Heart right ventricle (tissue), 16 donors: ENCODE results near the gene AKT3. TPM values are rescaled to one million over a fixed set of nuclear protein-coding genes. Genes with fewer than 3 reads are reported as not detected.

Experiments
- ATAC-seq, 8 donors: fragments of 200-7000 bp; cut with Tn5 transposase; one replicate each; pipeline ENCODE4 v1.9.1; 2020; ENCODE audit warnings: mild to moderate bottlenecking in 8 of 8, moderate library complexity in 8 of 8, moderate number of reproducible peaks in 1 of 8
- DNase-seq, 2 donors: peaks; one replicate each; pipeline ENCODE4 v3.0.0-alpha.2; 2020
- H3K27ac ChIP-seq, 10 donors: fragments of 200-600 bp; sonication (generic) in 2 of 10; one replicate each; pipeline versions ENCODE4 v1.5.0 to v1.8.0; 2020 to 2022; ENCODE audit warnings: mild to moderate bottlenecking in 3 of 10
- H3K27me3 ChIP-seq, 7 donors: fragments of 200-600 bp; one replicate each; pipeline ENCODE4 v1.8.0; 2021 to 2022; ENCODE audit warnings: mild to moderate bottlenecking in 2 of 7
- H3K36me3 ChIP-seq, 9 donors: fragments of 200-600 bp; sonication (generic) in 1 of 9; one replicate each; pipeline versions ENCODE4 v1.5.0 to v1.8.0; 2020 to 2022; ENCODE audit warnings: mild to moderate bottlenecking in 2 of 9
- H3K4me1 ChIP-seq, 9 donors: fragments of 200-600 bp; sonication (generic) in 1 of 9; one replicate each; pipeline versions ENCODE4 v1.5.0 to v1.8.0; 2020 to 2022; ENCODE audit warnings: mild to moderate bottlenecking in 4 of 9
- H3K4me3 ChIP-seq, 10 donors: fragments of 200-600 bp; sonication (generic) in 2 of 10; one replicate each; pipeline versions ENCODE4 v1.5.0 to v1.8.0; 2020 to 2022; ENCODE audit warnings: mild to moderate bottlenecking in 7 of 10, moderate library complexity in 2 of 10
- H3K9me3 ChIP-seq, 11 donors: fragments of 200-600 bp in 10 of 11; sonication (generic) in 2 of 11; one replicate each; pipeline versions ENCODE4 v1.5.0 to v1.8.0; 2013 to 2022; ENCODE audit warnings: mild to moderate bottlenecking in 2 of 11, control low read depth in 1 of 11, moderate library complexity in 1 of 11
- CTCF ChIP-seq, 9 donors: fragments of 200-600 bp; sonication (generic) in 2 of 9; IDR thresholded peaks; one replicate each; pipeline versions ENCODE4 v1.5.0 to v1.8.0; 2021 to 2022; ENCODE audit warnings: antibody characterized with exemption in 9 of 9, mild to moderate bottlenecking in 5 of 9, moderate library complexity in 1 of 9
- WGBS, 2 donors: extraction: QIAGEN DNeasy Blood & Tissue Kit; methylation state at CpG; one replicate each; pipeline ENCODE4 v1.1.7; 2013; ENCODE audit warnings: inconsistent platforms in 1 of 2; 5-methylcytosine and 5-hydroxymethylcytosine counted together
- intact Hi-C, 10 donors: fragments of 100-400 bp; cut with DNase I; formaldehyde crosslinking; loops; one replicate each; pipeline versions ENCODE4 v1.11.1 to v1.14.2; 2022
- polyA plus RNA-seq, 2 donors: library from polyadenylated mRNA; stranded (reverse); fragments of 200-250 nt; gene quantifications; one replicate each; pipeline ENCODE4 v1.2.3, GENCODE V29; 2013
- total RNA-seq, 10 donors: library from RNA; stranded (reverse); fragmentation: NEBNext Ultra II Directional in 3 of 10; extraction: Animal tissue kit (Norgen Biotek cat#: 25700) in 3 of 10; gene quantifications; one replicate each; pipeline versions ENCODE4 v1.2.1 to v1.2.4, GENCODE V29; 2021 to 2023
- donor health status: Arrhythmogenic right ventricular cardiomyopathy.
- donor health status: ischemic (EF 13 %, LVEDD 7.1; RV severe dilation, severe dysfunction).
- donor health status: healthy with polysubstance abuse.
- donor health status: DM: no; HTN: yes; CAD: no.
- donor health status: DM: no; HTN: no; CAD: no.
- donor health status: ischemic (EF 25% LVEDD 6.9; RV normal size, moderate dysfunction).
- donor health status: ischemic (EF 25% LVEDD 5.7; RV mildly dilated, moderate dysfunction).
- donor health status: healthy.
- donor health status: DM: yes; HTN: yes; CAD: no.
- donor health status: Ischemic cardiomyopathy.
- donor health status: ischemic (EF 35%, LVEDD 5.7; RV mildly dilated, moderate dysfunction).
- donor health status: nonischemic (EF 11% LVEDD 7.7; RV severe dilation, severe dysfunction).
- donor health status: DM: yes; HTN: yes; CAD: no.
- donor health status: PGD.
- donor health status: ischemic (EF 29% LVEDD 5.4; RV normal size, mild dysfunction).
- donor health status: nonischemic (EF 23%, LVEDD 6.1; RV moderate dilation, normal function).

Gene AKT3
- total and polyA plus RNA-seq, 12 donors: 6.5 to 27.6 (median 17.7) TPM

- DNase-seq (no peak), ATAC-seq (no peak)
- TF ChIP-seq CTCF (IDR thresholded peaks at IDR 0.05): no peak
- H3K27ac ChIP-seq: no peak overlapping the region
- no peaks in the 10 kb centered on the region for H3K4me1 ChIP-seq
- no peak overlapping the region for H3K4me3 ChIP-seq
- intact Hi-C loops: no loop called here
- H3K36me3 ChIP-seq: peaks cover 0 to 45% (median 11%) of the 10 kb centered on the region in 9 donors
- WGBS, 2 donors: 94 to 98% methylated on average over 2 of the region's 2 CpGs
- peaks cover 0 to 12% (median 5%) of the 10 kb centered on the region in 11 donors for H3K9me3 ChIP-seq
- H3K27me3 ChIP-seq: no peaks in the 10 kb centered on the region
Observed at GRCh38 chr1:243561588-243562319, 288.3 kb downstream of the AKT3 start.

- H3K36me3 ChIP-seq: peaks cover 0 to 45% (median 11%) of the 10 kb centered on the region in 9 donors
- TF ChIP-seq CTCF (IDR thresholded peaks at IDR 0.05): no peak
- peaks cover 0 to 12% (median 5%) of the 10 kb centered on the region in 11 donors for H3K9me3 ChIP-seq
- no peak for DNase-seq
- no peaks in the 10 kb centered on the region for H3K4me1 ChIP-seq
- no peaks in the 10 kb centered on the region for H3K27me3 ChIP-seq
- H3K27ac ChIP-seq: no peak overlapping the region
- intact Hi-C loops: no loop called here
- no peak overlapping the region for H3K4me3 ChIP-seq
- WGBS, 2 donors: 81 to 84% methylated on average over 7 of the region's 7 CpGs
- no peak for ATAC-seq
Observed at GRCh38 chr1:243559575-243560162, 290.4 kb downstream of the AKT3 start.

- Histone ChIP-seq H3K27ac (no peak overlapping the region), H3K36me3 (peaks cover 0 to 35% (median 11%) of the 10 kb centered on the region in 9 donors), H3K9me3 (peaks cover 0 to 12% (median 5%) of the 10 kb centered on the region in 11 donors), H3K4me3 (no peak overlapping the region), H3K4me1 (no peaks in the 10 kb centered on the region), H3K27me3 (no peaks in the 10 kb centered on the region)
- DNase-seq: no peak
- TF ChIP-seq CTCF (IDR thresholded peaks at IDR 0.05): no peak
- intact Hi-C loops: no loop called here
- no peak for ATAC-seq
- 93 to 98% methylated on average over 1 of the region's 1 CpG for WGBS, 2 donors
Observed at GRCh38 chr1:243558576-243558975, 291.5 kb downstream of the AKT3 start.

- H3K4me1 ChIP-seq: no peaks in the 10 kb centered on the region
- peaks cover 0 to 12% (median 5%) of the 10 kb centered on the region in 11 donors for H3K9me3 ChIP-seq
- no peak for TF ChIP-seq CTCF (IDR thresholded peaks at IDR 0.05)
- DNase-seq (no peak), ATAC-seq (no peak)
- no peak overlapping the region for H3K27ac ChIP-seq
- intact Hi-C loops: no loop called here
- peaks cover 0 to 28% (median 11%) of the 10 kb centered on the region in 9 donors for H3K36me3 ChIP-seq
- H3K27me3 ChIP-seq: no peaks in the 10 kb centered on the region
- no peak overlapping the region for H3K4me3 ChIP-seq
Observed at GRCh38 chr1:243557866-243558265, 292.2 kb downstream of the AKT3 start.
